ENCODE results near the gene TM4SF20.

DNA sequence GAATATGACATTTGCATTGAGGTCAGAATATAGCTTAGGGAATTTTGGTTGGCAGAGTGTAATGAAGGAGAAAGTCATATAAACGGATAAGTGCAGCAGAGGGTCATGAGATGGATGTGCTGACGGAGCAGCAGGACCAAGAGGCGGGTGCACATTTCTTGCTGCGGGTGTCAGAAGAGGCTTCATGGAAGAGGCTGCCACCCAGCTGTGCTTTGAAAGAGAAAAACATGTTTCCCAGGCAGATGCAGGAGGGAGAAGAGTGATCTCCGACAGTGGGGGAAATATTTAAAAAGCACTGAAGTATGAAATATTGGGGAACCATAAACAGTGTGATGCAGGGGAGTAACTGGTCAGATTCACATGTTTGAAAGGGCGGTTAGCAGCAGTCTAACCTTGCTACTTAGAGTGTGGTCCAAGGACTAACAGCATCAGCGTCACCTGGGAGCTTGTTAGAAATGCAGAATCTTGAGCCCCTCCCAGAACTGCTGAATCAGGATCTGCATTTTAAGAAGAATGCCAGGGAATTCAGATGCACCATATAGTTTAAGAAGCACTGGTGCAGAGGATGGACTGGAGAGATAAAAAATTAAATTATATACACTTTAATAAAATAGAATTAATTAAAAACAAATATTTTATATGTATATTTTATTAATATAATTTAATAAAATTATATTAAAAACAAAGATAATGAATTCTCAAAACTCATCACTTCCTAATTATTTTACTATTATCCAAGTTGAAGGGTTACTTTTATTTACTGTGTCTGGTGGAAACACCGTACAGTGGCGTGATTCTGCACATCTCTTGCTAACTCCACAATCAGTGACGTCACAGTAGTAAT lies 44.8 kb upstream of the TM4SF20 start:
- TF ChIP-seq, protein P1, sequence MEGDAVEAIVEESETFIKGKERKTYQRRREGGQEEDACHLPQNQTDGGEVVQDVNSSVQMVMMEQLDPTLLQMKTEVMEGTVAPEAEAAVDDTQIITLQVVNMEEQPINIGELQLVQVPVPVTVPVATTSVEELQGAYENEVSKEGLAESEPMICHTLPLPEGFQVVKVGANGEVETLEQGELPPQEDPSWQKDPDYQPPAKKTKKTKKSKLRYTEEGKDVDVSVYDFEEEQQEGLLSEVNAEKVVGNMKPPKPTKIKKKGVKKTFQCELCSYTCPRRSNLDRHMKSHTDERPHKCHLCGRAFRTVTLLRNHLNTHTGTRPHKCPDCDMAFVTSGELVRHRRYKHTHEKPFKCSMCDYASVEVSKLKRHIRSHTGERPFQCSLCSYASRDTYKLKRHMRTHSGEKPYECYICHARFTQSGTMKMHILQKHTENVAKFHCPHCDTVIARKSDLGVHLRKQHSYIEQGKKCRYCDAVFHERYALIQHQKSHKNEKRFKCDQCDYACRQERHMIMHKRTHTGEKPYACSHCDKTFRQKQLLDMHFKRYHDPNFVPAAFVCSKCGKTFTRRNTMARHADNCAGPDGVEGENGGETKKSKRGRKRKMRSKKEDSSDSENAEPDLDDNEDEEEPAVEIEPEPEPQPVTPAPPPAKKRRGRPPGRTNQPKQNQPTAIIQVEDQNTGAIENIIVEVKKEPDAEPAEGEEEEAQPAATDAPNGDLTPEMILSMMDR (conservative IDR thresholded peaks at IDR 0.05; ENCODE audit: low read length) = no peak
- no peak for TF ChIP-seq EZH2phosphoT487 (IDR thresholded peaks at IDR 0.05; ENCODE audit: borderline replicate concordance, low read depth, low read length)

All from OCI-LY7 (cell line).